HG03520 (cell line): ENCODE measurements around the gene STK24.

ENCODE experiments used
- ATAC-seq: cut with Tn5 transposase; IDR thresholded peaks from one replicate; pipeline ENCODE4 v1.9.1; 2021; ENCODE audit warnings: mild to moderate bottlenecking, moderate library complexity; ENCODE audit not compliant: unreplicated experiment

The STK24 gene

DNA sequence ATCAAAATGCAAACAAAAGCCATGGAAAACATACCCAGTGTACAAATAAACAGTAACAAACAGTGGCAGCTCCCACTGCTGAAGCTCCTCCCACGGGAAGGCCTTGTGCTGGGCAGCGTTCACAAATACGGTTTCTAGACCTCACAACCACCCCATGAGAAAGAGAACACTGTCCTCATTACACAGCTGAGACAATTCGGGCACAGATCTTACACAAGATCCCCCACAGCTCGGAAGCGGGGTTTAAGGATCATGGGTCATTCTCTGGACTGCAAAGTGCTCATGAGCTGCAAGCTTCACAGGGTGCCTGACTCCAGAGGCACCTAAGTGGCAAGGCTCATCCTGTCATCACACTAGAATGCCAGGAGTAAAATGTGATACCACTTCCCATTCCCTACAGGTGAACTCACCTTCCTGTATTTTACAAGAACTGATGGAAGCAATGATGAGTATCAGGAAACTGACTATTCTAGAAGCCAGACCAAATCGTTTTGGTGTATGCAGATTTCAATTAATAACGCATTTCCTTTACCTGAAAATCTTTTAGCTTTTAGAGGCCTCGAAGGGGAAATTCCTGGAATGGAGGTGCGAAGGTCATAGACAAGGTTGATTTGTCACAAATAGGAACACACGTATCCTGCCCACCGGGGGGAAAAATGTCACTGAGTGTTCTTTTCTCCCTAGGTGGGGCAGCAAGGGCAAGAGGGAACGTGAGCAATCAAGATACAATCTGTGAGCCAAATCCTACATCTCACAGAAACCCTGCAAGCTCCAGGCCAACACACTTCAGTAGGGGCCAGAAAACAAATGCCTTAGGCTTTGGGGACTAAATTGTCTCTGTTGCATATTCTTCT is 41.2 kb downstream of the STK24 start:
- no peak for ATAC-seq

GRCh38 chr13:98534821-98535220 is 42.1 kb downstream of the STK24 start:
- no peak for ATAC-seq

GRCh38 chr13:98533912-98534311 is 43.0 kb downstream of the STK24 start:
- ATAC-seq: no peak

DNA sequence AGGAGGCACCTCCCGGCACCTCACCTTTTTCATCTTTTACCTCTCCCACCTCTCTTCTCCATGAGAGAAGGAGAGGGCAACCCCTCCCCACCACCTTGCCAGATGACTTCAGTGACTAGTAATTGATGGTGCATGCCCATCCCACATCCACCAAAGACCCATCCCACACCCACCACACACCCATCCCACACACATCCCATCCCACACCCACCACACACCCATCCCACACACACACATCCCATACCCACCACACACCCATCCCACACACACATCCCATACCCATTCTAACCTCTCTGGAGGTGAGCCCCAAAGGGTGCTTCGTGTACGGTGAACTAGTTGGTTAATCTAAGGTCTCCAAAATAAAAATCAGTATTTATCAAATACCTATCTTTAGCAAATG is 44.7 kb downstream of the STK24 start:
- ATAC-seq: no peak

- ATAC-seq: no peak
These were observed 46.7 kb downstream of the STK24 start for GRCh38 chr13:98530217-98530616.

- ATAC-seq: no peak
These were observed 47.7 kb downstream of the STK24 start for GRCh38 chr13:98529171-98529570.

DNA sequence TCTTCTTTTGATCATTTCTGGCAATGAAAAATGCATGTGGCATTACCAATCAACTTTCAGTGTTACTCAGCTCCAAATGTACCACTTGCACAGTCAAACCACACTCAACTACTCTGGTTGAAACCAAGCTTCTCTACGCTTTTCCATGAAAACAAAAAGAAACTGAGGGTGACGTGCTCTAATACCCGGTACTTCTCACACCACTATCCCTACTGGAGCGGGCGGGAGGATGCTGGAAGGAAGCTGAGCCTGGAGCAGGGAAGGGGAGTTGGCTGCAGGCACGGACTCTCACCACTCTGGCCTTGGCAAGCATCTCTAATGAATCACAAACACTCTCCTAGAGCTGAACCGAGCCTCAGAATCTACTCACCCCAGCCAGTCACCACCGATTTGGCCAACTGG is 48.2 kb downstream of the STK24 start:
- no peak for ATAC-seq

GRCh38 chr13:98527526-98527925 is 49.4 kb downstream of the STK24 start:
- no peak for ATAC-seq

DNA sequence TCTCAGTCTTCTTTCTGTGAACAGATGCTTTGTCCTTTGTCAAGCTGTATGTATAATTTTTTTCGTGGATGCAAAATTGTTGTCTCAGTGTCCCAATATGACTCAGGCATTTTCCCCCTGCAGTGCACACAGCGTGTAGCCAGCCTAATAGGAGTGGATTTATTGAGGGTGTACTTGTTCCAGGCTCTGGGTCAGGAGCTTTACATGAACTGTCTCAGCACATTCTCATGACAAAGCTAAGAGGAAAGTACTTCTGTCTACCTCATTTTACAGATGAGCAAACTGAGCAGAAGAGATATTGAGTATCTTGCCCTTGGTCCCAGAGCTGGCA is 50.8 kb downstream of the STK24 start:
- ATAC-seq: no peak

GRCh38 chr13:98525456-98526181 is 51.3 kb downstream of the STK24 start:
- no peak for ATAC-seq

GRCh38 chr13:98524793-98525192 is 52.1 kb downstream of the STK24 start:
- no peak for ATAC-seq

DNA sequence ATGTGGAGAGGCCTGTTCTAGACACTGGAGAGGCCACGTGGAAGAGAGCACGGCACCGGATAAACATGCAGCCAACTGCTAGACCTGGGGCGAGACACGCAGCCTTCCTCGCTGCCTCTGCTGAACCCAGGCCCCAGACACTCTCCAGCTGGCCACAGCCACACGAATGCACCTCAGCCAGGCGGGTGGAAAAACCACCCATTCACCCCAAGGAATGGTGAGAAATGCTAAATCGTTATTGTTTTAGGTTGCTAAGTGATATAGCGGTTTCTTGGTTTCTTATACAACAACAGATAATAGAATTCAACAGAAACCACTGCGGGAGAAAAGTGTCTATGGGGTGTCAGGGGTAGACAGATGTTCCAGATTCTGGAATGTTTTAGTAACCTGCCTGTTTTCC is 52.5 kb downstream of the STK24 start:
- ATAC-seq: no peak

DNA sequence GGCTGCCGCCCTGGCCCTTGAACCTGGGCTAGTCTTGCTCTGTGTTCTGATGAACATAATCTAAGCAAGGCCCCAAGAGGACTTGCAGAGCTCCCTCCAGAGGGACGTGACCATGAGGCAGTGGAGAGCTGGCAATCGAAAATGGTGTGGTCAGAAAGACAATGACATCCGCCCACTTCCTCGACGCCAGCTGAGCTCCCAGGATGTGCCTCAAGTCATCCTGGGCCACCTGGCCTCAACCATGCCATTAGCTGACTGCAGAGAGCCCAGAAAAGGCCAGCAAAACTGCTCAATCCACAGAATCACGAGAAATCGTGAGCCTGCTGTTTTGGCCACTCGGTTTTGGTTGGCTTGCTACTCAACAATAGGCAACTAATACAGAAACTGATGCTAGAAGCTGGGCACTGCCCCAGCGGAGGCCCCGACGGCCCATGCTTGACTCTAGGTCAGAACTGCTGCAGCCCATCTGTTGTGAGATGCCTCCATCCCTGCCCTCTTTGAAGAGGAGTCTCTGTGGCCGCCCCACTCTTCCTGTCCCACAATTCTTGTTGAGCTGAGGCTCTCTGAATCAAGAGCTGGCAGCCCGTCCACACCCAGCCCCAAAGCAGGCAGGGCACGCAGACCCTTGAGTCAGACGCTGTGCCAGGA is 53.3 kb downstream of the STK24 start:
- ATAC-seq: peak; percentile 57

- no peak for ATAC-seq
These were observed 54.5 kb downstream of the STK24 start for GRCh38 chr13:98522371-98522770.

DNA sequence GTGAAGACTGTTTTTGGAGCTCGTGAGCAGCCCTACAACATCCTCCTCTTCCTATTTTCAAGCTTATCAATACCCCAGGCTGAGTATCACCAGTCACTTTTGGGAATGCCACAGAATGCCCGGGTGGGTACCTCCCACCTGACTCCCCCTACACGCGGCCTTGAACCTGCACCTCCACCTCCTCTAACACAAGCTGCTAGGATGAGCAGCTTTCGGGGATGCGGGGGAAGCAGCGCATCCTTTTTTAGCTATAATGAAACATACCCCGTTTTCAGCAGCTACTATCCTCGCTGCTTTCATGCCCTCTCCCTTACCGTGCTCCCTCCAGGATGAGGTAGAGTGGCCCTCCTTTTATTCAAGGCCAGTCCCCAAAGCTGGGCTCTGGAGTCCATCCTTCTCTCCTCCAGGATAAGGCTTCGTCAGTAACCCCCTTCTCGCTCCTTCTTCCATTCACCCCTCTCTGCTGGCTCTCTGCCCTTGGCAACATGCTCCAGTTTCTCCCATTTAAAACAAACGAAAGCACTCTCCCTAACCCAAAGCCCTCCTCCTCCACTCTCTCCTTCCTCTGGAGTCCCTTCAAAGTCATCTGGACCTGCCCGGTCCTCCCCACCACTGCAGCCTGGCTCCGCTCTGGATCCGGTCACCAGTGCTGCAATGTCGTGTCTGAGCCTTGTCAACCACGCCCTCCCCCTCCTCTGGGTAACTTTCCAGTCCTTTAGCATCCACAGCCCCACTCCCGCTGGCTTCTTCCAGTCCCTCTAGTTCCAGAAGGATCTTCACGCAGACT is 55.3 kb downstream of the STK24 start:
- ATAC-seq: no peak

- ATAC-seq: no peak
These were observed 56.0 kb downstream of the STK24 start for GRCh38 chr13:98520674-98521449.

DNA sequence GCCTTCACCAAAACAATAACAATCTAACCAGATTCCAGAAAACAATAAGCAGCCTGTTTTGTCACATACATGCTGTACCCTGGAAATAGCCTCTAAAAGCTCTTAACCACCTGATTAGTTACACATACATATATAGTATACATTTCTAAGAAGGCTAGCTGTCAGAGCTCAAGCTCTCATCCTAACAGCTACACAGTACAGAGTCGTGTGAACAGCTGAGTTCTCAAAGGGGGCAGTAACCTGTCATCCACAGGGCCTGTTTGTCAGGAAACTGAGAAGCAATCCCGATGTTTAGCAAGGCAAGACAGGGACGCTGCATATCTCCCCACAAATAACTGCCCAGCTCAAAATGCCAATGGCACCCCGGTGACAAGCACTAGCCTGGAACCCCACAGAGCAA is 56.9 kb downstream of the STK24 start:
- ATAC-seq: no peak

- peak; percentile 38 for ATAC-seq
These were observed 59.2 kb downstream of the STK24 start for GRCh38 chr13:98517576-98518310.

GRCh38 chr13:98515818-98516465 is 61.0 kb downstream of the STK24 start:
- peak; percentile 25 for ATAC-seq
